Right lobe of liver (tissue), 4 donors: ENCODE results near the gene ARMC3.

Experiments
- CTCF ChIP-seq, 4 donors: fragments of 200-600 bp in 3 of 4; fragments of 450-650 bp in 1 of 4; IDR thresholded peaks; one replicate each; pipeline versions ENCODE4 v1.5.1 to v1.8.0; 2016 to 2022; ENCODE audit warnings: antibody characterized with exemption in 4 of 4, mild to moderate bottlenecking in 2 of 4
- POLR2A ChIP-seq: fragments of 450-650 bp; IDR thresholded peaks from one replicate; pipeline ENCODE4 v1.6.1; 2017; ENCODE audit warnings: antibody characterized with exemption, mild to moderate bottlenecking
- donor health status: DM: no; HTN: no; CAD: no.
- donor health status: DM: no; HTN: no; CAD: no.
- donor health status: DM: no; HTN: yes; CAD: no.

GRCh38 chr10:22958338-22958737 is 30.5 kb downstream of the ARMC3 start:
- TF ChIP-seq CTCF (IDR thresholded peaks at IDR 0.05) (no peak), POLR2A (no peak)
